Tibial nerve (tissue), 3 donors: Measurements from ENCODE around the gene LCMT1.
A peak's percentile ranks its signal among the peaks of the same experiment; 100 is the strongest.

Experiments used
- EP300 ChIP-seq, 2 donors: sonication (generic); formaldehyde crosslinking; IDR thresholded peaks; one replicate each; pipeline ENCODE4 v1.6.1; 2017; ENCODE audit warnings: antibody characterized with exemption in 2 of 2, mild to moderate bottlenecking in 1 of 2
- POLR2A ChIP-seq, 2 donors: fragments of 450-650 bp; IDR thresholded peaks; one replicate each; pipeline ENCODE4 v1.6.1; 2017; ENCODE audit warnings: antibody characterized with exemption in 2 of 2, mild to moderate bottlenecking in 2 of 2, moderate library complexity in 2 of 2

- TF ChIP-seq POLR2A (IDR thresholded peaks at IDR 0.05) (peak in 1 of 2 donors; percentile 52), EP300 (IDR thresholded peaks at IDR 0.05) (peak; percentile 32 to 89)
Observed at GRCh38 chr16:25106567-25107465, 4.7 kb upstream of the LCMT1 start.
